ENCODE data around the gene FZR1.
A peak's percentile ranks its signal among the peaks of the same experiment; 100 is the strongest.
"Not testable (repeated sequence)": the region's sequence is repeated elsewhere in the genome, so short reads cannot be mapped to it uniquely, and the experiment has no call there.

FZR1 gene

DNA sequence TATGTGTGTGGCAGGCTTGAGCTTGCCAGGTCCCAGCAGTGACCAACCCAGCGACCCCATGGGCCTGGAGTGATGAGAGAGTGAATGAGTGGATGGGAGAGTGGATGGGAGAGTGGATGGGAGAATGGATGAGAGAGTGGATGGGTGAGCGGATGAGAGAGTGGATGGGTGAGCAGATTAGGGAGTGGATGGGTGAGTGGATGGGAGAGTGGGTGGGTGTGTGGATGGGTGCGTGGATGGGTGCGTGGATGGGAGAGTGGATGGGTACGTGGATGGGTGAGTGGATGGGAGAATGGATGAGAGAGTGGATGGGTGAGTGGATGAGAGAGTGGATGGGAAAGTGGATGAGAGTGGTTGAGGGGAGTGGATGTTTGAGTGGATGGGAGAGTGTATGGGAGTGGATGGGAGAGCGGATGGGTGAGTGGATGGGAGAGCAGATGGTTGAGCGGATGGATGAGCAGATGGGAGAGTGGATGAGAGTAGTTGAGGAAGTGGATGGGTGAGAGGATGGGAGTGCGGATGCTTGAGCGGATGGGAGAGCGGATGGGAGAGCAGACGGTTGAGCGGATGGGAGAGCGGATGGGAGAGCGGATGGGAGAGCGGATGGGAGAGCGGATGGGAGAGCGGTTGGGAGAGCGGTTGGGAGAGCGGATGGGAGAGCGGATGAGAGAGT lies 22.6 kb downstream of the FZR1 start:
- Mint-ChIP-seq H3K36me3 (ENCODE audit: insufficient read depth) (peaks cover 46% of the 10 kb centered on the region), H3K4me1 (ENCODE audit: low read depth in 2 of 2) (peaks cover 4% of the 10 kb centered on the region in 2 donors), H3K9me3 (no peaks in the 10 kb centered on the region), H3K27me3 (no peaks in the 10 kb centered on the region), H3K27ac (no peak overlapping the region), H3K4me3 (no peak overlapping the region)
- no peak for ATAC-seq (replicated peaks)
- DNase-seq, result no peak

DNA sequence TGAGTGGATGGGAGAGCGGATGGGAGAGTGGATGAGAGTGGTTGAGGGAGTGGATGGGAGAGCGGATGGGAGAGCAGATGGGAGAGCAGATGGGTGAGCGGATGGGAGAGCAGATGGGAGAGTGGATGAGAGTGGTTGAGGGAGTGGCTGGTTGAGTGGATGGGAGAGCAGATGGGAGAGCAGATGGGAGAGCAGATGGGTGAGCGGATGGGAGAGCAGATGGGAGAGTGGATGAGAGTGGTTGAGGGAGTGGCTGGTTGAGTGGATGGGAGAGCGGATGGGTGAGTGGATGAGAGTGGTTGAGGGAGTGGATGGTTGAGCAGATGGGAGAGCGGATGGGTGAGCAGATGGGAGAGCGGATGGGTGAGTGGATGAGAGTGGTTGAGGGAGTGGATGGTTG lies 23.2 kb downstream of the FZR1 start:
- not testable (repeated sequence) for H3K4me1 Mint-ChIP-seq (ENCODE audit: low read depth in 2 of 2); ATAC-seq (replicated peaks); DNase-seq; H3K27me3 Mint-ChIP-seq; H3K4me3 Mint-ChIP-seq; H3K9me3 Mint-ChIP-seq; H3K27ac Mint-ChIP-seq
- H3K36me3 Mint-ChIP-seq (ENCODE audit: insufficient read depth), result peaks cover 46% of the 10 kb centered on the region

DNA sequence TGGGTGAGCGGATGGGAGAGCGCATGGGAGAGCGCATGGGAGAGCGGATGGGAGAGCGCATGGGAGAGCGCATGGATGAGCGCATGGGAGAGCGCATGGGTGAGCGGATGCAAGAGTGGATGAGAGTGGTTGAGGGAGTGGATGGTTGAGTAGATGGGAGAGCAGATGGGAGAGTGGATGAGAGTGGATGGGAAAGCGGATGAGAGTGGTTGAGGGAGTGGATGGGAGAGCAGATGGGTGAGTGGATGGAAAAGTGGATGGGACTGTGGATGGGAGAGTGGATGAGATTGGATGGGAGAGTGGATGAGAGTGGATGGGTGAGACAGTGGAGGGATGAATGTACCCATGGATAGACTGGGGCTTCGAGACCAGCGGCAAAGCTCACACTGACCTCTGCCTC lies 24.3 kb downstream of the FZR1 start:
- Mint-ChIP-seq H3K4me1 (ENCODE audit: low read depth in 2 of 2) (peaks cover 3 to 5% of the 10 kb centered on the region in 2 donors), H3K36me3 (ENCODE audit: insufficient read depth) (peaks cover 51% of the 10 kb centered on the region), H3K4me3 (no peak overlapping the region), H3K27me3 (no peaks in the 10 kb centered on the region), H3K27ac (no peak overlapping the region), H3K9me3 (no peaks in the 10 kb centered on the region)
- ATAC-seq (replicated peaks) (no peak), DNase-seq (no peak)

DNA sequence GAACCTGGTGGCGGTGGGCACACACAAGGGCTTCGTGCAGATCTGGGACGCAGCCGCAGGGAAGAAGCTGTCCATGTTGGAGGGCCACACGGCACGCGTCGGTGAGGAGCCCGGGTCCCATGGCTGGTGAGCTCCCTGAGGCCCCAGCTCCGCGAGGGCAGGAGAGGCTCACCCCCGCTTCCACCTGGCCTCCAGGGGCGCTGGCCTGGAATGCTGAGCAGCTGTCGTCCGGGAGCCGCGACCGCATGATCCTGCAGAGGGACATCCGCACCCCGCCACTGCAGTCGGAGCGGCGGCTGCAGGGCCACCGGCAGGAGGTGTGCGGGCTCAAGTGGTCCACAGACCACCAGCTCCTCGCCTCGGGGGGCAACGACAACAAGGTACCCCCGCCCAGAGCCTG lies 25.6 kb downstream of the FZR1 start:
- Mint-ChIP-seq H3K4me3 (no peak overlapping the region), H3K9me3 (no peaks in the 10 kb centered on the region), H3K27ac (no peak overlapping the region), H3K36me3 (ENCODE audit: insufficient read depth) (peaks cover 45% of the 10 kb centered on the region), H3K27me3 (no peaks in the 10 kb centered on the region), H3K4me1 (ENCODE audit: low read depth in 2 of 2) (peaks cover 3 to 5% of the 10 kb centered on the region in 2 donors)
- no peak for DNase-seq
- ATAC-seq (replicated peaks), result no peak

DNA sequence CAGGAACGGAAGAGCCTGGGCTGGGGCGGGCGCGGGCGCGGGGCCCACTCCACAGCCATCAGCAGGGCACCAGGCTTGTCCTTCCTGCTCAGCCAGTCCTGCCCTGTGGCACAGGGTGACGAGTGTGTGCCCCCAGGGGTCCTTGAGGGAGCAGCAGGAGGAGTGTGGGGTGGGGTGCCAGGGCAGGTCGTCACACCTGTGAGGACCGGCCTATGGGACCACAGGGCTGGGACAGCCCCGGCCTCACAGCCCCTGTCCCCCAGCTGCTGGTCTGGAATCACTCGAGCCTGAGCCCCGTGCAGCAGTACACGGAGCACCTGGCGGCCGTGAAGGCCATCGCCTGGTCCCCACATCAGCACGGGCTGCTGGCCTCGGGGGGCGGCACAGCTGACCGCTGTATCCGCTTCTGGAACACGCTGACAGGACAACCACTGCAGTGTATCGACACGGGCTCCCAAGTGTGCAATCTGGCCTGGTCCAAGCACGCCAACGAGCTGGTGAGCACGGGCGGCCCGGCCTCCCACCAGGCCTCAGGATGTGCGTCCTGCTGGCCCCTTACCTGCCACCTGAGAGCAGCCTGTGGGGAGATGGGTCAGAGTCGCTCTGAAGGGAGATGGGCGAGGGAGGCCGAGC lies 26.2 kb downstream of the FZR1 start:
- Mint-ChIP-seq H3K9me3 (no peaks in the 10 kb centered on the region), H3K27me3 (no peaks in the 10 kb centered on the region), H3K4me1 (ENCODE audit: low read depth in 2 of 2) (peaks cover 3 to 5% of the 10 kb centered on the region in 2 donors), H3K4me3 (no peak overlapping the region), H3K27ac (no peak overlapping the region), H3K36me3 (ENCODE audit: insufficient read depth) (peaks cover 45% of the 10 kb centered on the region)
- no peak for DNase-seq
- ATAC-seq (replicated peaks), result no peak

GRCh38 chr19:3533033-3533432 lies 26.9 kb downstream of the FZR1 start:
- DNase-seq (no peak), ATAC-seq (replicated peaks) (no peak)
- Mint-ChIP-seq H3K27me3 (no peaks in the 10 kb centered on the region), H3K4me3 (no peak overlapping the region), H3K36me3 (ENCODE audit: insufficient read depth) (peaks cover 51% of the 10 kb centered on the region), H3K27ac (peak overlapping the region in 1 of 2 donors; percentile 76), H3K4me1 (ENCODE audit: low read depth in 2 of 2) (peaks cover 3 to 5% of the 10 kb centered on the region in 2 donors), H3K9me3 (no peaks in the 10 kb centered on the region)

GRCh38 chr19:3533563-3534216 lies 27.6 kb downstream of the FZR1 start:
- Mint-ChIP-seq H3K27me3 (no peaks in the 10 kb centered on the region), H3K36me3 (ENCODE audit: insufficient read depth) (peaks cover 58% of the 10 kb centered on the region), H3K4me3 (no peak overlapping the region), H3K4me1 (ENCODE audit: low read depth in 2 of 2) (peaks cover 3 to 5% of the 10 kb centered on the region in 2 donors), H3K9me3 (no peaks in the 10 kb centered on the region), H3K27ac (peak overlapping the region; percentile 54 to 76)
- DNase-seq, result no peak
- ATAC-seq (replicated peaks), result no peak

DNA sequence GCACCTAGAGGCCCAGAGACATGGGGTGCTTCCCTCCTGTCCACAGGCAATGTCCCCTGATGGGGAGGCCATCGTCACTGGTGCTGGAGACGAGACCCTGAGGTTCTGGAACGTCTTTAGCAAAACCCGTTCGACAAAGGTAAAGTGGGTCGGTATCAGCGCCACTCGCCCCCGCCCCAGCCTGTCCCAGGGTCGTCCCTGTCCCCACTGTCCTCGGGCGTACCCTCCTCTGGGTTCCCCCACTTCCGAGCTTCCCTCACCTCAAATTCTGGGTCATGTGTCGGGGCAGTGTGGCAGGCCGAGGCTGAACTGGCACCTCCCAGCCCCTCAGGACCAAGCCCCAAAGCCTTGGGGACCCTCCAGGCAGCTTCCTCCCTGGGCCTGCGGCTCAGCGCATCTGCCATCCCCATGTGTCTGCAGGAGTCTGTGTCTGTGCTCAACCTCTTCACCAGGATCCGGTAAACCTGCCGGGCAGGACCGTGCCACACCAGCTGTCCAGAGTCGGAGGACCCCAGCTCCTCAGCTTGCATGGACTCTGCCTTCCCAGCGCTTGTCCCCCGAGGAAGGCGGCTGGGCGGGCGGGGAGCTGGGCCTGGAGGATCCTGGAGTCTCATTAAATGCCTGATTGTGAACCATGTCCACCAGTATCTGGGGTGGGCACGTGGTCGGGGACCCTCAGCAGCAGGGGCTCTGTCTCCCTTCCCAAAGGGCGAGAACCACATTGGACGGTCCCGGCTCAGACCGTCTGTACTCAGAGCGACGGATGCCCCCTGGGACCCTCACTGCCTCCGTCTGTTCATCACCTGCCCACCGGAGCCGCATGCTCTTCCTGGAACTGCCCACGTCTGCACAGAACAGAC lies 28.5 kb downstream of the FZR1 start:
- peaks cover 65% of the 10 kb centered on the region for H3K36me3 Mint-ChIP-seq (ENCODE audit: insufficient read depth)
- no peaks in the 10 kb centered on the region for H3K9me3 Mint-ChIP-seq
- H3K27me3 Mint-ChIP-seq, result no peaks in the 10 kb centered on the region
- DNase-seq (no peak), ATAC-seq (replicated peaks) (no peak)
- H3K27ac Mint-ChIP-seq, result peak overlapping the region; percentile 56 to 76
- H3K4me3 Mint-ChIP-seq, result no peak overlapping the region
- H3K4me1 Mint-ChIP-seq (ENCODE audit: low read depth in 2 of 2), result peaks cover 3 to 5% of the 10 kb centered on the region in 2 donors

GRCh38 chr19:3535235-3535535 lies 29.1 kb downstream of the FZR1 start:
- Mint-ChIP-seq H3K4me1 (ENCODE audit: low read depth in 2 of 2) (peaks cover 3 to 5% of the 10 kb centered on the region in 2 donors), H3K9me3 (no peaks in the 10 kb centered on the region), H3K27me3 (no peaks in the 10 kb centered on the region)

GRCh38 chr19:3535563-3535965 lies 29.5 kb downstream of the FZR1 start:
- Mint-ChIP-seq H3K4me3 (no peak overlapping the region), H3K4me1 (ENCODE audit: low read depth in 2 of 2) (peaks cover 3 to 5% of the 10 kb centered on the region in 2 donors), H3K27ac (peak overlapping the region; percentile 56 to 76), H3K27me3 (no peaks in the 10 kb centered on the region), H3K36me3 (ENCODE audit: insufficient read depth) (peaks cover 67% of the 10 kb centered on the region), H3K9me3 (no peaks in the 10 kb centered on the region)
- no peak for DNase-seq
- ATAC-seq (replicated peaks), result no peak

More at GRCh38 chr19:3535235-3535535, 29.1 kb downstream of the FZR1 start:
- ATAC-seq (replicated peaks) (no peak), DNase-seq (no peak)
- peaks cover 67% of the 10 kb centered on the region for H3K36me3 Mint-ChIP-seq (ENCODE audit: insufficient read depth)
- peak overlapping the region; percentile 56 to 76 for H3K27ac Mint-ChIP-seq
- no peak overlapping the region for H3K4me3 Mint-ChIP-seq

DNA sequence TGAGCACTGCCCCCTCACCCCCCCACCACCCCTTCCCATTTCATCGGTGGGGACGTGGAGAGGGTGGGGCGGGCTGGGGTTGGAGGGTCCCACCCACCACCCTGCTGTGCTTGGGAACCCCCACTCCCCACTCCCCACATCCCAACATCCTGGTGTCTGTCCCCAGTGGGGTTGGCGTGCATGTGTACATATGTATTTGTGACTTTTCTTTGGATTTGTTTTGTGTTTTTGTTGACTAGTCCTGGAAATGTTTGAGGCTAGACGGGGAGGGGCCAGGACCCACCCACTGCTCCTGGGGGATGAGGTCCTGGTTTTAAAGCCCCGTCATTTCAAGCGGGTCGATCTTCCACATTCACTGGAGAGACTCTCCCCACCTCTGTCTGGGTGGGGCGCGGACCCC lies 29.9 kb downstream of the FZR1 start:
- ATAC-seq (replicated peaks), result no peak
- H3K4me3 Mint-ChIP-seq, result no peak overlapping the region
- peaks cover 67% of the 10 kb centered on the region for H3K36me3 Mint-ChIP-seq (ENCODE audit: insufficient read depth)
- H3K27ac Mint-ChIP-seq, result no peak overlapping the region
- no peaks in the 10 kb centered on the region for H3K27me3 Mint-ChIP-seq
- no peak for DNase-seq
- no peaks in the 10 kb centered on the region for H3K9me3 Mint-ChIP-seq
- H3K4me1 Mint-ChIP-seq (ENCODE audit: low read depth in 2 of 2), result peaks cover 3 to 5% of the 10 kb centered on the region in 2 donors

DNA sequence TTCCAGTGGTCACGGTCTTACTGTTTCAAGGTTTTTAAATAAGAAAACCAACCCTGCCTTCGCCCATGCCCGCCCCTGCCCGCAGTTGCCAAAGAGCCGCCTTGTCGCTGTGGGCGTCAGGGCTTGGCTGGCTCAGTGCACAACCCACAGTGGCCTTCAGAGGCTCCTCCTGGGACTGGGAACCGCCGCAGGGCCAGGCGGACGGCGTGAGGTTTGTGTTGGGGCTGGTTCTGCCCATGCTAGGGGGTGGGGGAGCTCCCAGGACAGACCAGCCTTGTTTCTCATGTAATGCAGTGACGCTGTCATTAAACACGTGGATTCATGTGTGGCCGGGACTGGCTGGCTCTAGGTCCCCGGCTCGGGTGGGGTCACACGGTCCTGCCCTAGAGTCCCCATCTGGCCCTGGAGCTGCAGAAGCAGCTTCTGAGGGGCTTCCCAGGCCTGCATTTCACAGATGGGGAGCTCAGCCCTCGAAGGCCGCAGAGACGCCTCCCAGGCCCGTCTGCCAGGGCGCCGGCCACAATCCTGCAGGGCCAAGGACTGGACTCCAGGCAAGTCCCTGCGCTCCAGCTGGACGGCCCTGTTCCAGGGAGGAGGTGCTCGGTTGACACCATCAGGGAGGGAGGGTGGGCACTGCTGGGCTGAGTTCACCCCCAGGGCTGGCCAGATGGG lies 30.5 kb downstream of the FZR1 start:
- H3K27me3 Mint-ChIP-seq, result no peaks in the 10 kb centered on the region
- peaks cover 3 to 5% of the 10 kb centered on the region in 2 donors for H3K4me1 Mint-ChIP-seq (ENCODE audit: low read depth in 2 of 2)
- no peak for ATAC-seq (replicated peaks)
- no peak overlapping the region for H3K4me3 Mint-ChIP-seq
- DNase-seq, result no peak
- H3K27ac Mint-ChIP-seq, result no peak overlapping the region
- no peaks in the 10 kb centered on the region for H3K9me3 Mint-ChIP-seq
- peaks cover 63% of the 10 kb centered on the region for H3K36me3 Mint-ChIP-seq (ENCODE audit: insufficient read depth)

- Mint-ChIP-seq H3K36me3 (ENCODE audit: insufficient read depth) (peaks cover 60% of the 10 kb centered on the region), H3K27me3 (no peaks in the 10 kb centered on the region), H3K27ac (peak overlapping the region in 1 of 2 donors; percentile 82), H3K4me3 (no peak overlapping the region), H3K9me3 (no peaks in the 10 kb centered on the region), H3K4me1 (ENCODE audit: low read depth in 2 of 2) (peaks cover 3 to 5% of the 10 kb centered on the region in 2 donors)
- no peak for DNase-seq
- no peak for ATAC-seq (replicated peaks)
Observed at GRCh38 chr19:3537101-3537437, 31.0 kb downstream of the FZR1 start.

Measured in effector memory CD8-positive, alpha-beta T cell (primary cell).